GM19193 (cell line): Measurements from ENCODE around the gene TIE1.

Experiments
- POLR2A ChIP-seq: IDR thresholded peaks from 4 replicates; pipeline ENCODE4 v1.6.1; 2011; ENCODE audit not compliant: insufficient read depth, insufficient read length; ENCODE audit errors: extremely low read depth

Gene TIE1

GRCh38 chr1:43271186-43272118 is 29.3 kb upstream of the TIE1 start:
- no peak for TF ChIP-seq POLR2A

- TF ChIP-seq POLR2A: no peak
These were observed 28.6 kb upstream of the TIE1 start for GRCh38 chr1:43272161-43272560.

- no peak for TF ChIP-seq POLR2A
These were observed 27.9 kb upstream of the TIE1 start for GRCh38 chr1:43272576-43273571.

GRCh38 chr1:43273708-43274107 is 27.1 kb upstream of the TIE1 start:
- TF ChIP-seq POLR2A: no peak

GRCh38 chr1:43274125-43274803 is 26.5 kb upstream of the TIE1 start:
- no peak for TF ChIP-seq POLR2A

GRCh38 chr1:43274804-43275180 is 26.0 kb upstream of the TIE1 start:
- no peak for TF ChIP-seq POLR2A

- no peak for TF ChIP-seq POLR2A
These were observed 24.8 kb upstream of the TIE1 start for GRCh38 chr1:43275826-43276620.

- no peak for TF ChIP-seq POLR2A
These were observed 24.1 kb upstream of the TIE1 start for GRCh38 chr1:43276673-43277072.

- TF ChIP-seq POLR2A: no peak
These were observed 23.5 kb upstream of the TIE1 start for GRCh38 chr1:43277116-43277876.

- TF ChIP-seq POLR2A: no peak
These were observed 21.6 kb upstream of the TIE1 start for GRCh38 chr1:43279161-43279560.

- TF ChIP-seq POLR2A: no peak
These were observed 21.1 kb upstream of the TIE1 start for GRCh38 chr1:43279666-43280065.

GRCh38 chr1:43280692-43281091 is 20.1 kb upstream of the TIE1 start:
- no peak for TF ChIP-seq POLR2A
